HL-60 (cell line): ENCODE measurements around the gene CUL4A.

Source experiments
- CTCF ChIP-seq: IDR thresholded peaks from one replicate; pipeline ENCODE4 v1.5.1; 2011; ENCODE audit warnings: low read length, control low read depth, inconsistent platforms; ENCODE audit not compliant: insufficient read depth
- GABPA ChIP-seq: IDR thresholded peaks from 2 replicates; pipeline ENCODE4 v1.6.1; 2012; ENCODE audit warnings: low read depth
- POLR2AphosphoS5 ChIP-seq: IDR thresholded peaks from 2 replicates; pipeline ENCODE4 v1.6.1; 2012; ENCODE audit warnings: low read depth
- SPI1 ChIP-seq: IDR thresholded peaks from 2 replicates; pipeline ENCODE4 v1.6.1; 2012; ENCODE audit warnings: low read depth, mild to moderate bottlenecking, borderline replicate concordance
- TF ChIP-seq, protein P1 (sequence below): IDR thresholded peaks from 2 replicates; pipeline ENCODE4 v1.6.1; 2012; ENCODE audit warnings: low read depth; ENCODE audit not compliant: insufficient replicate concordance

DNA sequence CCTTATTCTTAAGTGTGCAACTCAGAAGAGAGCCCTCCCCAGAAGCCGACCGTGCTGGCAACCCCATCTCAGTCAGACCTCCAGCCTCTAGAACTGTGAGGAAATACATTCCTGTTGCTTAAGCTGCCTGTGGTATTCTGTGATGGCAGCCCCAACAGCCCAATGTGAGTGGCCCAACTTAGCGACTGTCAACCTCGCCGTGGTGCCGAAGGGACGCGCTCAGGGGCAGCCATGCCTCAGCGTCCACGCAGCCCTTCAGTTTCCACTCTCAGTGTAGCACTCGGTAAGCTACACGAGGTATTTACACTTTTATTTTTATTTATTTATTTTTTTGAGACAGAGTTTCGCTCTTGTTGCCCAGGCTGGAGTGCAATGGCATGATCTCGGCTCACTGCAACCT is 32.6 kb upstream of the CUL4A start:
- TF ChIP-seq GABPA: no peak
- TF ChIP-seq CTCF: no peak
- TF ChIP-seq POLR2AphosphoS5: no peak
- TF ChIP-seq, protein P1, sequence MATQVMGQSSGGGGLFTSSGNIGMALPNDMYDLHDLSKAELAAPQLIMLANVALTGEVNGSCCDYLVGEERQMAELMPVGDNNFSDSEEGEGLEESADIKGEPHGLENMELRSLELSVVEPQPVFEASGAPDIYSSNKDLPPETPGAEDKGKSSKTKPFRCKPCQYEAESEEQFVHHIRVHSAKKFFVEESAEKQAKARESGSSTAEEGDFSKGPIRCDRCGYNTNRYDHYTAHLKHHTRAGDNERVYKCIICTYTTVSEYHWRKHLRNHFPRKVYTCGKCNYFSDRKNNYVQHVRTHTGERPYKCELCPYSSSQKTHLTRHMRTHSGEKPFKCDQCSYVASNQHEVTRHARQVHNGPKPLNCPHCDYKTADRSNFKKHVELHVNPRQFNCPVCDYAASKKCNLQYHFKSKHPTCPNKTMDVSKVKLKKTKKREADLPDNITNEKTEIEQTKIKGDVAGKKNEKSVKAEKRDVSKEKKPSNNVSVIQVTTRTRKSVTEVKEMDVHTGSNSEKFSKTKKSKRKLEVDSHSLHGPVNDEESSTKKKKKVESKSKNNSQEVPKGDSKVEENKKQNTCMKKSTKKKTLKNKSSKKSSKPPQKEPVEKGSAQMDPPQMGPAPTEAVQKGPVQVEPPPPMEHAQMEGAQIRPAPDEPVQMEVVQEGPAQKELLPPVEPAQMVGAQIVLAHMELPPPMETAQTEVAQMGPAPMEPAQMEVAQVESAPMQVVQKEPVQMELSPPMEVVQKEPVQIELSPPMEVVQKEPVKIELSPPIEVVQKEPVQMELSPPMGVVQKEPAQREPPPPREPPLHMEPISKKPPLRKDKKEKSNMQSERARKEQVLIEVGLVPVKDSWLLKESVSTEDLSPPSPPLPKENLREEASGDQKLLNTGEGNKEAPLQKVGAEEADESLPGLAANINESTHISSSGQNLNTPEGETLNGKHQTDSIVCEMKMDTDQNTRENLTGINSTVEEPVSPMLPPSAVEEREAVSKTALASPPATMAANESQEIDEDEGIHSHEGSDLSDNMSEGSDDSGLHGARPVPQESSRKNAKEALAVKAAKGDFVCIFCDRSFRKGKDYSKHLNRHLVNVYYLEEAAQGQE: no peak
- no peak for TF ChIP-seq SPI1
